OCI-LY1 (cell line): ENCODE data around the gene ZNF285.

Experiments used
- EZH2 ChIP-seq: fragments of 200-600 bp; sonication (generic), shearing (Covaris generic); IDR thresholded peaks from 2 replicates; pipeline ENCODE4 v1.8.0; 2017; ENCODE audit warnings: borderline replicate concordance, mixed run types, mild to moderate bottlenecking, antibody characterized with exemption, low read length, moderate library complexity, mixed read lengths
- TF ChIP-seq, protein P1 (sequence below): fragments of 200-600 bp; sonication (generic), shearing (Covaris generic); IDR thresholded peaks from 2 replicates; pipeline ENCODE4 v1.5.1; 2017; ENCODE audit warnings: mild to moderate bottlenecking, antibody characterized with exemption, low read length, moderate library complexity, mixed read lengths

DNA sequence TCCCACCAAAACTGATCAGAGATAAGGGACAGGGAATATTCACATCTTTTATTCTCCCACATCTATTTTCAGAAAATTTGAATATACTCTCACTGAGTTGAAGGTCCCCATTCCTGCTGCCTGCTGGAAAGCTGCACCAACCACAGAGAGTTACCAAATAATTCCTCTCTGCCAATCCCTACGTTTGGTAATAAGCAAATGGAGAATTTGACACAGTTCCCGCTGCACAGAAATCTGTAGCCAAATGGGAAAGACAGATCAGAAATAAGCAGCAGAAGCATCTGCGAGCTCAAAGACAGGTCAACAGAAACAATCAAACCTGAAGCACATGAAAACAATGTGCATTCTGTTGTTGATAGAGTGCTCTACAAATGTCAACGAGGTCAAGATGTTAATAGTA lies 54.9 kb downstream of the ZNF285 start:
- no peak for TF ChIP-seq EZH2
- TF ChIP-seq, protein P1, sequence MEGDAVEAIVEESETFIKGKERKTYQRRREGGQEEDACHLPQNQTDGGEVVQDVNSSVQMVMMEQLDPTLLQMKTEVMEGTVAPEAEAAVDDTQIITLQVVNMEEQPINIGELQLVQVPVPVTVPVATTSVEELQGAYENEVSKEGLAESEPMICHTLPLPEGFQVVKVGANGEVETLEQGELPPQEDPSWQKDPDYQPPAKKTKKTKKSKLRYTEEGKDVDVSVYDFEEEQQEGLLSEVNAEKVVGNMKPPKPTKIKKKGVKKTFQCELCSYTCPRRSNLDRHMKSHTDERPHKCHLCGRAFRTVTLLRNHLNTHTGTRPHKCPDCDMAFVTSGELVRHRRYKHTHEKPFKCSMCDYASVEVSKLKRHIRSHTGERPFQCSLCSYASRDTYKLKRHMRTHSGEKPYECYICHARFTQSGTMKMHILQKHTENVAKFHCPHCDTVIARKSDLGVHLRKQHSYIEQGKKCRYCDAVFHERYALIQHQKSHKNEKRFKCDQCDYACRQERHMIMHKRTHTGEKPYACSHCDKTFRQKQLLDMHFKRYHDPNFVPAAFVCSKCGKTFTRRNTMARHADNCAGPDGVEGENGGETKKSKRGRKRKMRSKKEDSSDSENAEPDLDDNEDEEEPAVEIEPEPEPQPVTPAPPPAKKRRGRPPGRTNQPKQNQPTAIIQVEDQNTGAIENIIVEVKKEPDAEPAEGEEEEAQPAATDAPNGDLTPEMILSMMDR = no peak
